Amniotic stem cell (primary cell): ENCODE results near the gene LRRC2.
"Not testable (repeated sequence)": the region's sequence is repeated elsewhere in the genome, so short reads cannot be mapped to it uniquely, and the experiment has no call there.

Source experiments
- DNase-seq: peaks from one replicate; lab custom pipeline; 2025; lab: John Stamatoyannopoulos, UW

LRRC2 gene

DNA sequence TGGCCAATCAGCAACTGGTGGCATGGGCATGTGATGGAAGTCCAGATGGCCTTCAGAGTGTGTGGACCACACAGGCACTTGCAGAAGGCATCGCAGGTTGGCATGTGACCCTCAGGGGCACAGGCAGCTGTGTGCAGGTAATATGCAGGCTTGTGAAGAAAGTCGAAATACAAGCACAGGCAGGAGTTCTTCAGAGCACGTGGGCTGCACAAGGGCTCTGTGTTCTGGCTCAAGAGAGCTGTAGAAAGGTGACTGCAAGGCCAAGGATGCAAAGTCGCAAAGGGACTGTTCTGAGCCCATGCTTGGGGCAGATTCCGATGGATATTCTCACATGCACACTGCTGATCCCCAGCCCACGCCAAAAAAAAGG, 8.3 kb downstream of the LRRC2 start:
- DNase-seq = no peak

- no peak for DNase-seq
Observed at GRCh38 chr3:46553154-46553553, 12.9 kb downstream of the LRRC2 start.

DNA sequence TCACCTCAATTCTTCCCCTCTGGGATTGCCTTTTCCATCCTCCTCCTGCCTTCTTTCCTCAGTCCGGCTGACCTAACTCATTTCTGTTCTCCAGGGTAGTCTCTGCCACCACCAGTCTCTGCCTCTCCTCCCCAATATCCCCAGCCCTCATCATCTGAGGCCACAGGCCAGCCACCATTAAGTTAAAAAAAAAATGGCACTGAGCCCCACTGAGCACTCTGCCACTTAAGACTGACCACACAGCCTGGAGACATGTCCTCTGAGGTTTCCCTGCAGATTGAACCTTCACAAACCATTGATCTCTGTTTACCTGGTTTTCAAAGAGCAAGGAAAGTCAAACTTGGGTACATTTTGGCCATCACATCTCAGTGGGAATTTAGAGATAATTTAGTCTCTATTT, 13.6 kb downstream of the LRRC2 start:
- no peak for DNase-seq

DNA sequence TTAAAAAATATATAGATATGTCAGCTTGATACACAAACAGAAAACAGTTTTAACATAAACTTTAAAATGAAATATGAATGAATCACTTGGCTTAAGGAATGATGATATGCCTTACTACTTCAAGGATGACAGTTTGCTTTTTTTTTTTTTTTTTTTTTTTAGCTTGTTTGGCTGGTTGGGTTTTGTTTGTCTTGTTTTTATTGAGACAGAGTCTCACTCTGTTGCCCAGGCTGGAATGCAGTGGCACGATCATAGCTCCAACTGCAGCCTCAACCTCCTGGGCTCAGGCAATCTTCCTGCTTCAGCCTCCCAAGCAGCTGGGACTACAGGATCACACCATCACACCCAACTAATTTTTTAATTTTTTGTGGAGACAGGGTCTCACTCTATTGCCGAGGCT, 14.5 kb downstream of the LRRC2 start:
- DNase-seq = no peak

DNA sequence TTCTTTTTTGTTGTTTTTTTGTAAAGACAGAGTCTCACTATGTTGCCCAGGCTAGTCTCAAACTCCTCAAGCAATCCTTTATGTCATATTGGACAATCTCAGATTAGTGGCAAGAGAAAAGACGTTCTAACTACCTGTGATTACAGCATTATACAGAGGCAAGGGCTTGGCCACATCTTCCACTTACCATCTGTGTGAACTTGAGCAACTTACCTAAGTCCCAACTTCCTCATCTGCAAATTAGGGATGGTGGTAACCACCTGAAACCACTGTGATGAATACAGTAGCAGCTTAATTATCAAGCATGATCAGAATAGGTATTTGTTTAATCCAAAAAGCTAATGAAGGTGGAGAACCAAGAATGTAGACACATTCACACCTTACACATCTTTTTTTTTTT, 16.1 kb downstream of the LRRC2 start:
- no peak for DNase-seq

DNA sequence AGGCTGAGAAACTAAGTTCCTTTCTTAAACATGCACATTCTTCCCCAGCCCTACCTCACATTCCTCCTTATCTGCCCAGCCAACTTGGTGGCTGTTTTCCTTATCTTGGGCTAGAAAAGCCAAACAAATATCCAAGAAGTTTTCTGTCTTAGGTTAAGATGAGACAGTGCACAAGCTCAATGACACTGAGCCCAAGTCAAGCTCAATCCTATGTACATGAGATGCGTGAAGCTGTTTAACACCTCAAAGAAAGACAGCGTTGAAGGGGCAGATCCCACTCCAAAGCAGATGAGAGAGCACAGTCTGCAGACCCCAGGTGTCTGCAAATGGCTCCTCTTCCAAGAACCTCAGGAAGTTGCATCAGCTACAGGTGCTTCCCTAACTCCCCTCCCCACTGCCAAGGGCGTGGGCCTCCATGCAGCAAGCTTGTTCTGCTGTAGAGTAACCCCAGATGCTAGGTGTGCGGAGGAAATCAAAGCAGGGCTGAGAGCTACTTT, 16.6 kb downstream of the LRRC2 start:
- DNase-seq = no peak

GRCh38 chr3:46548611-46549010, 17.5 kb downstream of the LRRC2 start:
- DNase-seq = not testable (repeated sequence)

- no peak for DNase-seq
Observed at GRCh38 chr3:46546896-46547440, 19.1 kb downstream of the LRRC2 start.

- no peak for DNase-seq
Observed at GRCh38 chr3:46545818-46546630, 20.1 kb downstream of the LRRC2 start.

DNA sequence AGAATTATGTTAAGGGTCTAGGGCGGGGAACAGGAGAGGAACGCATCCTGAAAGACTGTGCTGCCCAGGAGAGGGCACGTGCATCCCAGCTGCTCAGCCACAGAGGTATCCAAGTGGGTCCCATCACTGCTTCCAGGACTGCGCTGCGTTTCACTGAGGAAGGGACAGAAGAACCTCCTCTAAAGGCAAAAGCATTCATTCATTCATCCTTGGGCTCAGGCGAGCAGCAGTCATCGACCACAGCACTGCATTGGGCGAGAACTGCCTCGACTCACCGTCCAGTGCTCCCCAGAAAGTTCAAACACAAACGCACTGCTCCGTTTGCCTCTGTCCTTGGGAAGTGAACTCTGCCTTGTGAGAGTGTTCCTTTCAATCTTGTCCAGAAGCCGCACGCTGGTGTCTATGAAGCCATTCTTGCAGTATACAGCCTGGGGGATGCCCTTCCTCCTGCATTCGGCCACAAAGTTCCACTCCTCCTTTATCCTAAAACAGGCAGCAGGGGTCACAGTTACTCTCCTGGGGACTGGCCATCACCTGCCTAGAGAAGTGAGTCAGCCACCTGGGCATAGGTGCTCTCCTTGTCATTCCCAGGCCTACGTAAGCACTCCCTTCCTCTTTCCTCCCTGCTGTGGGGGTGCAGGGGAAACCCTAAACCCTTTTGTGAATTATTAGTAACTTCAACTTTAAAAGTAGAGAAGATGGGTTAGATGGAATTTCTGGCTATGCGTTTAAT, 21.2 kb downstream of the LRRC2 start:
- DNase-seq = no peak

DNA sequence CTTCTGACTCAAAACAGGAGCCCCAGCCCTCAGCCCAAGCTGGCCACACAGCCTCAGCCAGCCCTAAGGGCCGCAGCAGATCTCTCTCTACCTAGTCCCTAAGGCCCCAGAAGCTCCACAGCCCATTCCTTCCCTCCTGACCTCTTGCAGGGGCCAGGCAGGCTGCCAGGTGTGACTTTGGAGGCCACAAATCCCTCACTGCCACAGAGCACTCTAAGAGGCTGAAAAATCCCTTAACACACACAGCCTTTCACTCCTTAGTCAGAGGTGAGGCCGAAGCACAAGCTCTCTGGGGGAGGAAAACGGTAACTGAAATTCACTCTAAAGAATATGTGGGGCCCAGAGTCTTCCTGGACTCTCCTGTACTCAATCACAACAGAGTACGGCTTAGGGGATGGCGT, 23.3 kb downstream of the LRRC2 start:
- DNase-seq = no peak

GRCh38 chr3:46542344-46542743, 23.8 kb downstream of the LRRC2 start:
- DNase-seq = no peak

DNA sequence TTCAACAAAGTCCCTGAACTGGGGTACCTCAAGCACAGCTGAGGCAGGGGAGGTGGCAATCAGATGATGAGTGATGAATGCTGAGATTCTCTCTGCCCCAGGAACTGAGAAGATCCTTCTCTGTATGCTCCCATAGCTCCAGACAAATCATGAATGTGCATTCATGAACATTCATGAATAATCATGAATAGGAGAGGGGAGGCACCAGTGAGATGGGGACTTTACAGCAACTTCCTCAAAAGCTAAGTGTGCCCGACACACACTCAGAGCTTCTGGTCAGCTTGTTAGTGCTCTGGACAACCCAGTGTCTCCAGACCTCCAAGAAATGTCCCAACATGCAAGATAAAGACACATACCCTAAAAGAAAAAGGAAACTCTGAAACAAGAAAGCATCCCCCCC, 24.3 kb downstream of the LRRC2 start:
- DNase-seq = no peak

DNA sequence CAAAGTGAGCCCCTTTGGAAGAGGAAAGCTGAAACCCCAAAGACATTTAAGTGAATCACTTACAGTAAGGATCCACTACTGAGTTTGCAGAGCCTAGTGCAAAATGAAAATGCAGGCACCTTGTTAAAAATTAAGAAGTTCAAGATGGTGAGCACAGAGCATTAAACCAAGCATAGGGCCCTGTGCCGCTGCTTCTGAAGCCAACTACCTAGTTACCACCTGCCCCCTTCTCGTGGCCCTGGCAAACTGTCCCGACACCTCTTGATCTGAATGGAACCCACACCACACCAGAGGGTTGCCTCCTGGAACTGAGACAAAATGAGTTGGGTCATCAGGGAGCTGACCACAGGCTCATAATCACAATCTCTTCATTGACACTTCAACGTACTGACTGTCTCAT, 25.6 kb downstream of the LRRC2 start:
- no peak for DNase-seq

DNA sequence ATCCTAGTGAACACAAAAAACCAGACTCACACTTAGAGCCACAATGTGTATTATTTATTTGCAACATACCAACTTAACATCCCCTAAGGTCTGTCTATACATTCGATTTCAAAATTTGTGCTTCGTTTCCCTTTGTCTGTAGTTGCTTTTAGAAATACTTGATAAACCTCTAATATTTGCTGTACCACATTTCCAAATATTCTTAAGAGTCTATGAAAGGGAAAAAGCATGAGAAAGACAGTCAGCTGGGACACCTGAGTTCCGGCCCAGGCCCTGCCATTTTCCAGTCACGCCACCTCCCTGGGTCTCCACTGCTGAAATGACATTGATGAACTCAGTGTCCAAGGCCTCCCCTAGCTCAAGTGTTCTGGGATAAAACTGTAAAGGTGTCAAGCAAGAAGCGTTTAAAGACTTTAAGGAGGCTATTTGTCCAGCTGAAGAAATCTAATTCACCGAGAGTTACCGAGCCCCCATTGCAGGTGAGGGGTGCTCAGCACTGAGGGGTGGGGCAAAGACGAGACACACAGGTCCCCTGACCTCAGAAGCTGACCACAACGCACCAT, 26.6 kb downstream of the LRRC2 start:
- DNase-seq = no peak

DNA sequence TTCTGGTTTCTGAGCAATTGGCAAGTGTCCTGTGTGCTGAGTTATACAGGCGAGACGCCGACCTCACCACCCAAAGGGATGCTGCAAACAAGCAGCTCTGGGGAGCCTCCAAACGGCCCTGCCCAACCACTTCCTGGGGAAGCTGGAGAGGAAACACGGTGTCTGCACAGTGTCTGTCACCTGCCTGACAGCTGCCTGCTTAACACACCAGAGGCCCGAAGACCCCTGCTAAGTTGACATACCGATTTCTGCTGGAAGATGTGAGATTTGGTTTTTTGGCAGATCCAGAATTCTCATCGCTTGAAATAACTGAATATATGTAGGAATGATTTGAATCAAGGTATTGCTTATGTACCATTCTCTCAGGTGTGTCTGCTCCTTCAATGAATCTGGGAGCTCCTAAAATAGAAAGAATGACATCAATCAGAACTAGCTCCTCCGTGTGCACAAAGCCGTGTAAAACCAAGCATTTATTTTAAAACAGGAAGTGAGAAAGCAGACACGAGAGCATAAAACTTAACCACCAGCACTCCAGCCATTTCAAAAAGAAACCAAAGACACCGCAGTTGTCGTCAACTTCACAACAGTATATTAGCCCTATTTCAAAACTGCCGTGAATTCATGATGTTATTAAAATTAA, 27.2 kb downstream of the LRRC2 start:
- DNase-seq = no peak

- not testable (repeated sequence) for DNase-seq
Observed at GRCh38 chr3:46538425-46538802, 27.7 kb downstream of the LRRC2 start.

DNA sequence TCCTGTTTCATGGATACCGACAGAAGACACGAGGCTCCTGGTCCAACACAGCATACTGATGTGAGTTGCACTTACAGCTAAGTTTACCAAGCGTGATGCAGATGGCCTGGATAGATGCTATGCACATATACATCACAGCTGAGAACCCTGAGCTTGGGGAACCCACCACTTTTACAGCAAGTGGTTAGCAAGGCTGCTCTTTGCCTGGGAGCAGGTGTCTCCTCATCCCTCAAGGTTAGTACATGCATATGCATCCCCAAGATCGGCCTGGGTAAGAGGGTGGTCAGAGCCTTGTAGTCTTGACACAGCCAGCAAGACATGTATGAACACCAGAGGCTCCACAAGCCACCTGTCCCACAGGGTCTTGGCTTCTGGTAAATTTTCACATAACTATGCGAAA, 28.3 kb downstream of the LRRC2 start:
- no peak for DNase-seq

DNA sequence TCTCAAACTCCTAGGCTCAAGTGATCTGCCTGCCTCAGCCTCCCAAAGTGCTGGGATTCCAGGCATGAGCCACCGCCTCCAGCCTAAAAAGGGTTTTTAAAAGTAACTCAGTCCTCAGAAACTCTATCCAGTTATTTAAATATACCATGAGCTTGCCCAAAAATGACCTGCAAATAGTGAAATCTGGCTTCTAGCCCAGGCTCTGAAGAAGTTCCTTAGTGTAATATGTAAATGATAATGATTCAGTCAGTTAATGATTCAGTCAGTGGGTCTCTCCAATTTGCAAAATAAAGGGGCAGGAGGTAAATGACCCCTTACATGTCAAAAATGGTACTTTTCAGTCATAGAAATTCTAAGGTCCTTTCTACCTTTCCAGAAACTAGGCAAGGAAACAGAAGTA, 28.8 kb downstream of the LRRC2 start:
- DNase-seq = no peak

DNA sequence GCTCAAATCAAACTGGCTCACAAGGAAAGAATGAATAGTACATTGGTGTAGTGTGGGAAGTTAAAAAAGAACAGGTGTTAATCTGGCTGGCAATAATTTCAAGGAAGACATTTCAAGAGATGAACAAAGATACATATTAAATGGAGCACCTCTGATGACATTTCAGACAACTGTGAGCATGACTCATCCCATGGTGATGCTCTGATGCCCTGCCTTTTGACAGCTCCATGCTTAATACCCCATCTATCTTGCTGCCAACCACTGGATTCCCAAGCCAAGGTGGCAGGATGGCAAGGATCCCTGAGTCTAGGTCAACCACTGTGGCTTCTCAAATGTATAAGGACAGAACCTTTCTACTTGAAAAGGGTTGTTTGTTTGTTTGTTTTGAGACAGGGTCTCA, 29.3 kb downstream of the LRRC2 start:
- DNase-seq = no peak

DNA sequence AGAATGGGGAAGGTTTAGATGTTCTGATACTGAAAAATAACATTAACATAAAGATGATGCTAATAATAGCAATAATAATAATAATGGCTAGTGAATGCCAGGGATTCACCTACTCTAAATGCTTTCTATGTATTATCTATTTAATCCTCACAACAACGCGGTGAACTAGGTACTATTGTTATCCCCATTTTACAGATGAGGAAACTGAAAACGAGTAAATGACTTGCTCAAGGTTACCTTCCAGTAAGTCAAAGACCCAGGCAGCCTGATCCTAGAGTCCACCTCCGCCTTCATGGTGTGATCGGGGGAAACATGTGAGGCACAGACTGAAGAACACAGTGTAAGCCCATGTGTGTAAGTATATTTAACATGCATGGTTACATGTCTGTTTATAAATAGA, 30.4 kb downstream of the LRRC2 start:
- DNase-seq = no peak

DNA sequence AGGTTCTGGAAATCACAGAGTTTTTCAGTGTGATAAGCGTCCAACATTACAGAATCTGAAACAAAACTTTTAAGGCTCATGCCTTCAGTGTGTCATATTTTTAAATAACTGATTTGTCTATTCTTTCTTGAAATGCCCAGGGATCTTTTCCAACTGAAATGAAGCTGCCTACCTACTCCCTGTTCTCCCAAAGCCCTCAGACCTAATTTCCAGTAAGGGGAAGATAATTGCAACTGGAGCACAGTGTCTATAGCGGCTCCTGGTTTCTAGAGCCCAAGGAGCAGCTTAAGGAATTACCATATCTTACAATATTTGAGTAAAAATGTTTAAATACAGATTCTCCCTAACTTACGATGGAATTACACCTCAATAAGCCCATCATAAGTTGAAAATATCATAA, 33.0 kb downstream of the LRRC2 start:
- no peak for DNase-seq
